Measurements from ENCODE around the gene RNF208.

DNA sequence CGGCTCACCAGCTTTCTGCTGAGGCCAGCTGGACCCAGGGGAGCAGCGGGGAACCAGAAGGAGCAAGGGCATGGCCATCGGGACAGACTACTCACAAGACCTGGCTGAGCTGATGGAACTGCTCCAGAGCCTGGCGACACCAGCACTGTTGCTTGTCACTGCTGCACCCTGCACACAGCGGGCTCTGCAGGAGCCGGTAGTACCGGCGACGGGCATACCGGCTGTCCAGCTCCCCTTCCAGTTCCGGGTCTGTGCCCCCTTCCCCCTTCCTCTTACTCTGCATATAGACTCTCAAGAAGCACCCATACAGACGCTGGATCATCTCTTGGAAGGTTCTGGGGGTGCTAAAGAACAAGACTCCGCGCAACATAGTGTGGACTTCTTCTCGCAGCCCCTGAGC lies 34.7 kb downstream of the RNF208 start:
- TF ChIP-seq, protein P1, sequence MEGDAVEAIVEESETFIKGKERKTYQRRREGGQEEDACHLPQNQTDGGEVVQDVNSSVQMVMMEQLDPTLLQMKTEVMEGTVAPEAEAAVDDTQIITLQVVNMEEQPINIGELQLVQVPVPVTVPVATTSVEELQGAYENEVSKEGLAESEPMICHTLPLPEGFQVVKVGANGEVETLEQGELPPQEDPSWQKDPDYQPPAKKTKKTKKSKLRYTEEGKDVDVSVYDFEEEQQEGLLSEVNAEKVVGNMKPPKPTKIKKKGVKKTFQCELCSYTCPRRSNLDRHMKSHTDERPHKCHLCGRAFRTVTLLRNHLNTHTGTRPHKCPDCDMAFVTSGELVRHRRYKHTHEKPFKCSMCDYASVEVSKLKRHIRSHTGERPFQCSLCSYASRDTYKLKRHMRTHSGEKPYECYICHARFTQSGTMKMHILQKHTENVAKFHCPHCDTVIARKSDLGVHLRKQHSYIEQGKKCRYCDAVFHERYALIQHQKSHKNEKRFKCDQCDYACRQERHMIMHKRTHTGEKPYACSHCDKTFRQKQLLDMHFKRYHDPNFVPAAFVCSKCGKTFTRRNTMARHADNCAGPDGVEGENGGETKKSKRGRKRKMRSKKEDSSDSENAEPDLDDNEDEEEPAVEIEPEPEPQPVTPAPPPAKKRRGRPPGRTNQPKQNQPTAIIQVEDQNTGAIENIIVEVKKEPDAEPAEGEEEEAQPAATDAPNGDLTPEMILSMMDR (tag by site-specific recombination; IDR thresholded peaks at IDR 0.05) = no peak
- no peak for TF ChIP-seq REPIN1 (tag by site-specific recombination; IDR thresholded peaks at IDR 0.05; ENCODE audit: low read depth)
- TF ChIP-seq, protein P2, sequence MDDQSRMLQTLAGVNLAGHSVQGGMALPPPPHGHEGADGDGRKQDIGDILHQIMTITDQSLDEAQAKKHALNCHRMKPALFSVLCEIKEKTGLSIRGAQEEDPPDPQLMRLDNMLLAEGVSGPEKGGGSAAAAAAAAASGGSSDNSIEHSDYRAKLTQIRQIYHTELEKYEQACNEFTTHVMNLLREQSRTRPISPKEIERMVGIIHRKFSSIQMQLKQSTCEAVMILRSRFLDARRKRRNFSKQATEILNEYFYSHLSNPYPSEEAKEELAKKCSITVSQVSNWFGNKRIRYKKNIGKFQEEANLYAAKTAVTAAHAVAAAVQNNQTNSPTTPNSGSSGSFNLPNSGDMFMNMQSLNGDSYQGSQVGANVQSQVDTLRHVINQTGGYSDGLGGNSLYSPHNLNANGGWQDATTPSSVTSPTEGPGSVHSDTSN (CRISPR knock-in tag; IDR thresholded peaks at IDR 0.05) = no peak
- TF ChIP-seq, protein P3, sequence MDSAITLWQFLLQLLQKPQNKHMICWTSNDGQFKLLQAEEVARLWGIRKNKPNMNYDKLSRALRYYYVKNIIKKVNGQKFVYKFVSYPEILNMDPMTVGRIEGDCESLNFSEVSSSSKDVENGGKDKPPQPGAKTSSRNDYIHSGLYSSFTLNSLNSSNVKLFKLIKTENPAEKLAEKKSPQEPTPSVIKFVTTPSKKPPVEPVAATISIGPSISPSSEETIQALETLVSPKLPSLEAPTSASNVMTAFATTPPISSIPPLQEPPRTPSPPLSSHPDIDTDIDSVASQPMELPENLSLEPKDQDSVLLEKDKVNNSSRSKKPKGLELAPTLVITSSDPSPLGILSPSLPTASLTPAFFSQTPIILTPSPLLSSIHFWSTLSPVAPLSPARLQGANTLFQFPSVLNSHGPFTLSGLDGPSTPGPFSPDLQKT (IDR thresholded peaks at IDR 0.05; ENCODE audit: borderline replicate concordance, low read depth, low read length) = no peak
- no peak for TF ChIP-seq ZSCAN16 (tag by site-specific recombination; IDR thresholded peaks at IDR 0.05)
- no peak for TF ChIP-seq ZBTB48 (tag by site-specific recombination; IDR thresholded peaks at IDR 0.05)
- TF ChIP-seq, protein P4, sequence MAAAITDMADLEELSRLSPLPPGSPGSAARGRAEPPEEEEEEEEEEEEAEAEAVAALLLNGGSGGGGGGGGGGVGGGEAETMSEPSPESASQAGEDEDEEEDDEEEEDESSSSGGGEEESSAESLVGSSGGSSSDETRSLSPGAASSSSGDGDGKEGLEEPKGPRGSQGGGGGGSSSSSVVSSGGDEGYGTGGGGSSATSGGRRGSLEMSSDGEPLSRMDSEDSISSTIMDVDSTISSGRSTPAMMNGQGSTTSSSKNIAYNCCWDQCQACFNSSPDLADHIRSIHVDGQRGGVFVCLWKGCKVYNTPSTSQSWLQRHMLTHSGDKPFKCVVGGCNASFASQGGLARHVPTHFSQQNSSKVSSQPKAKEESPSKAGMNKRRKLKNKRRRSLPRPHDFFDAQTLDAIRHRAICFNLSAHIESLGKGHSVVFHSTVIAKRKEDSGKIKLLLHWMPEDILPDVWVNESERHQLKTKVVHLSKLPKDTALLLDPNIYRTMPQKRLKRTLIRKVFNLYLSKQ (tag by site-specific recombination; IDR thresholded peaks at IDR 0.05; ENCODE audit: borderline replicate concordance) = no peak

Measured in HEK293 (cell line).